TTC549 (cell line): ENCODE results near the gene IFNG-AS1.
A peak's percentile ranks its signal among the peaks of the same experiment; 100 is the strongest.

Experiments
- FAIRE-seq: peaks from 2 replicates; lab custom pipeline; 2012; peaks lifted over from hg19 to GRCh38; lab: Jason Lieb, UNC

Gene IFNG-AS1

DNA sequence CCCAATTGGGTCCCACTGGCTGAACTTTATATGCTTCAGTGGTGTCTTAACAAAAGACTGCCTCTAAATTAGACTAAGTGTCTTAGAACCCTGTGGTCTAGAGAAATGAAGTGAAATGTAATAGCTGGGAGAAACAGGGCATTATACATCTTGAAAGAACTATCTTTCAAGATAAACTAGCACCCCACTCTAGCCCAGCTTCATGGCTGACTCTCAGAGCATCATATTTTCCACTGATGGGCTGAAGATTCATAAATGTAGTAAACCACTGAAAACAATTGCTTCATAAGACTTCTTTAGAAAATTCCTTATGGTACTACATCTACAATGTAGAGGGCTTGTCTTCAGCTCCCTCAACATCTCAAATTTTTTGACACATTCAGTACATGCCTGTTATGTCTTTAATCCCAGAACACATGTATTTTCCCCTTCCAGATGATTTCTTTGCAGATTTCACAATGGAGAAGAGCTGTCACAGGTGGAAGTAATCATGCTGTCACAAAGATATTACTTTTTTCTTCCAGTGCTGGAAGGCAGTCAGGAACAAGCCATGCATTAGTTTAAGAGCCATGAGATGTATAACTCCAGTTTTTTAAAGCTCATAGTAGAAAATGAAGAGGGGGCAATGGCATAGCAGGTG is 48.5 kb downstream of the IFNG-AS1 start:
- no peak for FAIRE-seq

DNA sequence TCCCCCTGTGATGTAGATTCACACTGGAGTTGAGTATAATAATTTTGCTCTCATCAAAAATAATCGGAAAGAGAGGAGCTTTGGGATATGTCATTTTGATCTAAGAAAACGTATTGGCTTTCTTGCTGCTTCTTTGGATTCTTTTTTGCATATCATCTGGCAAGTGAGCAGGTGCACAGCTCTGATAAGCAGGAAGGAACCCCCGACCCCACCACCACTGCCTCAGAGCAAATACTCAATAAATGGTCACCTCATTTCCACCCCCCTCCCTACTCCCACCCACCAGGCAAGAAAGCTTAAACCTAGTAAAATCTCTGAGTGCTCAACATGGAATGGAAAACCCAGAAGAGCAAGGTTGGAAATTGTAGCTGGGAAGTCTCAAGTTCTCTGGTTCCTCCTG is 49.4 kb downstream of the IFNG-AS1 start:
- no peak for FAIRE-seq

DNA sequence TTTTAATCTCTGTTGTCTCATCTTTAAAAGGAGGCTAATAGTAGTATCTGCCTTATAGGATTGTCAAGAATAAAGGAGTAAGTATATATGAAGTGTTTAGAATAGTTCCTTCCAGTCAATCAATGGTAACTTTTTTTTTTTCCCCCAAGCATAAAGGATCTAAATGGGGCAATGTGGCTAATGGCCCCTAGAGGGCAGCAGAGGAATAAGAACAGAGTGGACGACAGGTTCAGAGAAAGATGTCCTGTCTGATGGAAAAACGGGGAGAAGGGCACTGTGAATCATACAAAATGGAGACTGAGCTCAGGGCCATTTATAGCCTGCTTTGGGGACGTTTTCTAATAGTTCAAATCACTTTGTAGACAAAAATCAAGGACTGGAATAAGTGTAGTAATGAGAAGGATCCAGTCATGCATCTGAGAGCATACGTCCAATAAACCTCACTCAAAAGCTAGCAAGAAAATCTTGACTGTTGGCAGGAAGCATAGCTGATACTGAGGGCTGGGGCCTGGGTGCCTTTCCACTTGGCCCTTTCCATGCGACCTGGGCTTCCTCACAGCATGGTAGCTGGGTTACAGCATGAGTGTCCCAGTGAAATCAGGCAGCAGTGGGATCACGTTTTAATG is 51.3 kb downstream of the IFNG-AS1 start:
- FAIRE-seq = peak; percentile 65

DNA sequence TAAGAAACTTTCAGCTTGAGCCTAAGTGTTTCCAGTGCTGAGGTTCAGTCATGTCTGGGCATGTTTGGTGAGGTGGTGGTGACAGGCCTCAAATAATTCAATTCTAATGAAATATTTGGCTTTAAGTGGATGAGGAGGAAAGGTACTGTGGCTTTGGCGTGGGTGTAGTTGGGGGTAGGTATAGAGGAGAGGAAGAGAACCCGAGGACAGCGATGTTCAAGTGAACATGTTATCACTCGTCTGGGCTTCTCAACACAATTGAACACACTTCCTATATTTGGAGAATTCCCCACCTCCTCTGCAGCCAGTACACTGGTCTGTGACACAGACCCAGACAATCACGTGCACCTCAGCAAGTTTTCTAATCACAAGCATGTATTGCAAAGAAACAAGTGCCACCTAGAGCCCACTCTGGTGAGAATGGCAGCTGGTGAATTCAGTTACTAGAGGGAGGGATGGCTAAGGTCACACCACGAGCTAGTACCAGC is 53.0 kb downstream of the IFNG-AS1 start:
- FAIRE-seq = no peak

DNA sequence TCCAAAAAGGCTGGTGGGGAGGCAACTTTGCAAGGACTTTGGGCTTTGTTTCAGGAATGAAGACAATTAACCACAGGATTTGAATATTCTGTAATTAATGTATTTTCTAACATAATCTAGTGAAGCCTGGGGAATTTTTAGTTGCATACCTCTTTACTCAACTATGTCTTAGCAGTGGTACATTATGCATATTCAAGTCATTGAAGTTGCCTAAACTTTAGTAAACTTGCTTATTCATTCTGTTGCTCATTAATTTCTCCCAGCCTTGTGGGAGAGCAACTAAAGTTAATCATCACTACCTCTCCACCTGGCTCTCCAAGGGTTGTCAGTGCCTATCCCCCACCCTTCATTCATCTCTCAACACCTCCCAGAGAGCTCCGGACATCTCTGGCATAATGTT is 54.2 kb downstream of the IFNG-AS1 start:
- no peak for FAIRE-seq

DNA sequence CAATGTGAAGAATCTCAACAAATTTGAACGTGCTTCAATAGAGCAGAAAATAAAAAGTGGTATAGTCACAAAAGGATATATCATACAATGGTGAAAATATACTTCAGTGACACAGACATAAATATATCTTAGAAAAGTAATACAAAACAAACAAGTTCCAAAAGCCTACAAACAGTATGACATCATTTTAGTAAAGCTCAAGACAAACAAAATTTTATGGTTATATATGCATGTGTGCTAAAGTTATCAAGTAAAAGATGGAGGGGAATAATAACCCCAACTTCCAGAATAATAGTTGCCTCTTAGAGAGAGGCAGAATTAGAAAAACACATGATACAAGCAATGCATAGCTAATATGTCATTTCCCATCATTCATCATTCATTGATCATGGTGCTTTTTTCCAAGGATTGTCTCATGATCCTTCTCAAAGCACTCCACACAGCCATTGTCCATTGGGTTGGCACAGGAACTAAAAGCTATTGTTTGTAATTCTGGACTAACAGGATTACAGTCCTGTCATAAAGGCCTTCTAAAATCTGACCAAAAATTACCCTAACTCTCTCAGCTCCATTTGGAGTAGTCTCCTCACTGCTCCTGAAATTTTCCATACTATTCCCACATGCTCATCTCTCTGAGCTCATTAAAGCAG is 59.5 kb downstream of the IFNG-AS1 start:
- FAIRE-seq = no peak

DNA sequence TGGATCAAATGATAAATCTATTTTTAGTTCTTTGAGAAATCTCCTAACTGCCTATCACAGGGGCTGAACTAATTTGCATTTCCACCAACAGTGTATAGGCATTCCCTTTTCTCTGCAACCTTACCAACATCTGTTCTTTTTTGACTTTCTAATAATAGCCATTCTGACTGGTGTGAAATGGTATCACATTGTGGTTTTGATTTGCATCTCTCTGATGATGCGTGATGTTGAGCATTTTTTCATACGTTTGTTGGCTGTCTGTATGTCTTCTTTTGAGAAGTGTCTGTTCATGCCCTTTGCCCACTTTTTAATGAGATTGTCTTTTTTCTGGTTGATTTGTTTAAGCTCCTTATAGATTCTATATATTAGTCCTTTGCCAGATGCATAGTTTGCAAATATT is 67.1 kb downstream of the IFNG-AS1 start:
- FAIRE-seq = no peak

DNA sequence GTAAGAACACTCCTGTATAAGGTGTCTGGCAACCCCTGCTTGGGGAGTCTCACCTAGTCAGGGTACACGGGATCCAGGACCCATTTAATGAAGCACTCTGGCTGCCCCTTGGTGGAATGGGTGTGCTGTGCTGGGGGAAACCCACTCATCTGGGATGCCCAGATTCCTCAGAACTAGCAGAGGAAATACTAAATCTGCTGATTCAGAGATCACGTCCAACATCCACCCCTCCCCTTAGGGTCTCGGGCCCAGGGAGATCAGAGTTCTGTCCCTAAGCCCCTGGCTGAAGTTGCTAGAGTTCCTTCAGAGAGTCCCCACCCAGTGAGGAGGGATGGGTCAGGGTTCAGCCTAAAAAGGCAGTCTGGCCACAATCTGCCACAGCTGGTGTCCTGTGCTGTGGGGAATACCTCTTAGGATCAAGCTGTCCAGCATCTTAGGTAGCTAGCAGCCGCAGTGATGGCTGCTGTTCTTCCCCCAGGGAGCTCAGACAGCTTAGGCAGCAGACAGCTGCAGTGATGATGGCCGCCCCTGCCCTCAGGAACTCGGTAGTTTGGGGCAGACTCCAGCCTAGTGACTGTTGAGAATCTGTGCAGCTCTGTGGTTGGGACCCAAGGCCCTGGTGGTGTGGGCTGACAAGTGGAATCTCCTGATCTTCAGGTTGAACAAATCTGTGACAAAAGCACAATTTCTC is 74.8 kb downstream of the IFNG-AS1 start:
- no peak for FAIRE-seq

DNA sequence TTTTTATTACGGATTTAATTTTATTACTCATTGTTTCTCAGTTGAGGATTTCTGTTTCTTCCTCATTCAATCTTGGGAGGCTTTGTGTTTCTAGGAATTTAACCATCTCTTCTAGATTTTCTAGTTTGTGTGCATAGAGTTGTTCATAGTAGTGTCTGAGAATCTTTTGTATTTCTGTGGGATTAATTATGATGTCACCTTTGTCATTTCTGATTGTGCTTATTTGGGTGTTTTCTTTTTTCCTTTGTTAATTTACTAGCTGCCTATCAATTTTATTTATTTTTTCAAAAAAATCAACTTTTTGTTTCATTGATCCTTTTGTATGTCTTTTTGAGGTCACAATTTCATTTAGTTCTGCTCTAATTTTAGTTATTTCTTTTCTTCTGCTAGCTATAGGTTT is 75.9 kb downstream of the IFNG-AS1 start:
- no peak for FAIRE-seq

DNA sequence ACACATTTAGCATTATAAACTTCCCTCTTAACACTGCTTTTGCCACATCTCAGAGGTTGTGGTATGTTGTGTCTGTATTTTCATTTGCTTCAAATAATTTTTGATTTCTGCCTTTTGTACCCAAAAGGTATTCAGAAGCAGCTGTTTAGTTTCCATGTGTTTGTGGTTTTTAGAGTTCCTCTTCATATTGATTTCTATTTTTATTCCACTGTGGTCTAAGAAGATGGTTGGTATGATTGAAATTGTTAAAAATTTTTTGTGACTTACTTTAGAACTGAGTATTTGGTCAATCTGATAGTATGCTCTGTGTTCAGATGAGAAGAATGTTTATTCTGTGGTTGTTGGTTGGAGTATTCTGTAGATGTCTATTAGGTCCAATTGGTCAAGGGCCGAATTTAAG is 76.4 kb downstream of the IFNG-AS1 start:
- no peak for FAIRE-seq

DNA sequence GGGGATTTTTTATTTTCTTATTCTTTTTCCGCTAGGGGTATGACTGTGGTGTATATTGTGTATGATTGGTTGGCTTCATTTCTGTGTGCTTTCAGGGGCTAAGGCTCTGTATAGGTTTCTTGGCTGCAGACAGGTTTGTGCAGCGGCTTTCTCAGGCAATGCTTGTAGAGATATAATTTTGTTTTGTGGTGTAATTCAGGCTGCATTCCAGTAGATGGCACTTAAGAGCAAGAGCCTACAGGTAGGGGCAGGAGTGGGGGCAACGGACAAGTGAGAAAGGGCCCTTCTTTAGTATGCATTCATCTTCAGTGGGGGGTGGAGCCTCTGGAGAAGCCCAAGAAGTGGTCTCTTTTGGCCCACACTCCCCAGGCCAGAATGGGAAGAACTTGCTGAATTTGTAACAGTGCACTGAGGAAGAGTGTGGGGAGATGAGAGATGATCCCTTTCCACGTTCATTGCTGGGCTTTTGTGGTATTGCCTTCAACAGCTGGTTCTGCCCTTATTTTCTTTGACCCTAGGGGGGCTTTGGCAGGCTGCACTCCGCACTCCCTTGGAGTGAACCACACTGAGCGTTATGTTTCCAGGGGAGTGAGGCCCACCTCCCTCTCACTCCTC is 78.6 kb downstream of the IFNG-AS1 start:
- FAIRE-seq = no peak

DNA sequence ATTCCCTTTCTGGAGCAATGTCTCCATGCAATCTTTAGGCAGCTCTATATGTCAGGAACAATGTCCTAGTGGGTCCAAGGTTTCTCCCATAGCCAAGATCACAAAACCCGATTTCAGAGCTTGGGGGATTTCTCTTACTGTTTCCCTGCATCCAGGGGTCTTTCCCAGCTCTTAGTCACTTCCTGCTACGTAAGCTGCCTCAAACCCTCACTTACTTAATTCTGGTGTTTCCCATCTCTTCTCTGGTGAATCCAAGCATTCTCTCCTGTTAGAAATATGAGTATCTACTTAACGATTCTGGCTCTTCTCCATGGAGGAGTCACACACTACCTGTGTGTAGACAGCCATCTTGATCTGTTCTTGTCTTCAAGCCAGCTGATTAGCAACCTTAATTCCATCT is 80.0 kb downstream of the IFNG-AS1 start:
- no peak for FAIRE-seq
